GM19438 (cell line): ENCODE measurements around the gene RESP18.
A peak's percentile ranks its signal among the peaks of the same experiment; 100 is the strongest.

ENCODE experiments used
- ATAC-seq: cut with Tn5 transposase; IDR thresholded peaks from one replicate; pipeline ENCODE4 v1.9.1; 2021; ENCODE audit warnings: low read depth; ENCODE audit not compliant: unreplicated experiment

Gene RESP18

DNA sequence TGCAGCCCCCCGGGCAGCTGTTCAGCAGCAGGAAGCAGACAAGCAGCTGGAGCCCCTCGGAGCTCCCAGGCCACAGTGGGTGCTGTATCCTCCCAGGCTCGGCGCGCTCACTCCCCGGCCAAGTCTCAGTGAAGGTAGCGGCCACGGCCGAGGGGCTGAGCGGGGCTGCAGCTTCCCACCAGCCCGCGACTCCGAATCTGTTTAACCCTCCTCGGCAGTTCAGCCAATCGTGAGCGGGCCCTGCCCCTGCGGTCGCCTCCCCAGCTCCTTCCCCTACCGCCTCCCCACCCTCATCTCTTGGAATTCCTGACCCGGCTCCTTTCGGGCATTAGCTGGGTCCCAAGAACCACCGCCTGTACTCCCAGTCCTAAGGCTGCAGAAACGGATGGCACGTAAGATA is at the start of gene RESP18:
RESP18 (minus strand) TSS at position 203 of the 400 bp plus-strand sequence.
- ATAC-seq, result no peak

GRCh38 chr2:219381448-219381847 is 48.9 kb upstream of the RESP18 start:
- ATAC-seq, result no peak

GRCh38 chr2:219380926-219381325 is 48.4 kb upstream of the RESP18 start:
- no peak for ATAC-seq

DNA sequence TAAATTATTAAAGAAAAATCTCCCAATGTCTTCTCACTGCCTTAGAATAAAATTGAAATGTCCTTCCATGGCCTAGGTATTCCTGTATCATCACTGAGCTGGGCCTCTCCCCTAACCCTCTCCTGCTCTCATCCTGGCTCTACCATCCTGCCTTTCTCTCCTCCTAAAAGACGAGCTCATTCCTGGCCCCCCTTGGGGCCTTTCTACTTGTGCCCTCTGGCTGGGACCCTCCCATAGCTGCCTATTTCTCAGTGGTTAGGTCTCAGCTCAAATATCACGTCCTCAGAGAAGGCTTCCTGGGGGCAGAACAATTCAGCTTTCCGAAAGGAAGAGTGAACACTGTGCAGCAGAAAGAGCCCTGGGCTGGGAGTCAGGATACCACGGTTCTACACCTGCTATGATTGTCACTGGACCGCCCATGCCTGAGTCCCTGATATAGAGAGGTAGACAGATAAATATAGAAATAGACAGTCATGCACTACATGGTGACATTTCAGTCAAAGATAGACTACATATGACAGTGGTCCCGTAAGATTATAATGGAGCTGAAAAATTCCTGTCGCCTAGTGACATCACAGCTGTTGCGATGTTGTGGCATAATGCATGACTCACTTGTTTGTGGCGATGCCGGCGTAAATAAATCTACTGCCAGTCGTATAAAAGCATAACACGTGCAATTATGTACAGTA is 45.8 kb upstream of the RESP18 start:
- no peak for ATAC-seq

- ATAC-seq, result no peak
These were observed 36.9 kb upstream of the RESP18 start for GRCh38 chr2:219369447-219369861.

- no peak for ATAC-seq
These were observed 36.2 kb upstream of the RESP18 start for GRCh38 chr2:219368690-219369191.

DNA sequence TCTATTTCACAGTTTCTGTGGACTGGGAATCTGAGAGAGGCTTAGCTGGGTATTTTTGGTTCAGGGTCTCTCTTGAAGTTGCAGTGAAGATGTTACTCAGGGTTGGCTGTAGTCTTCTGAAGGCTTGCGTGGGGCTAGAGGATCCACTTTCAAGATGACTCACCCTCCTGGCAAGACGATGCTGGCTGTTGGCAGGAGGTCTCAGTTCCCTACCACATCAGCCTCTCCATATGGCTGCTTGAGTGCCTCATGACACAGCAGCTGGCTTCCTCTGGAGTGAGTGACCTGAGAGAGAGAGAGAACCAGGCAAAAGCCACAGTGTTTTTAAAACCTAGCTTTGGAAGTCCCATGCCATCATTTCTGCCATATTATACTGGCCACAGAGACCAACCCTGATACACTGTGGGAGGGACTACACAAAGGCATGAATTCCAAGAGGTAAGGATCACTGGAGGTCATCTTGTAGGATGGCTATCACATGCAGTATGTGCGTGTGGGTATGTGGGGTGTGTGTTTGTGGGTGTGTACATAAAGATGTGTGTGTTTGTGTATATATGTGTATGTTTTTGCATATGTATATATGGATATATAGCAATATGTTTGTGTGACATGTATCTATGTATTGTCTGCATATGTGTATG is 30.1 kb upstream of the RESP18 start:
- peak; percentile 83 for ATAC-seq

DNA sequence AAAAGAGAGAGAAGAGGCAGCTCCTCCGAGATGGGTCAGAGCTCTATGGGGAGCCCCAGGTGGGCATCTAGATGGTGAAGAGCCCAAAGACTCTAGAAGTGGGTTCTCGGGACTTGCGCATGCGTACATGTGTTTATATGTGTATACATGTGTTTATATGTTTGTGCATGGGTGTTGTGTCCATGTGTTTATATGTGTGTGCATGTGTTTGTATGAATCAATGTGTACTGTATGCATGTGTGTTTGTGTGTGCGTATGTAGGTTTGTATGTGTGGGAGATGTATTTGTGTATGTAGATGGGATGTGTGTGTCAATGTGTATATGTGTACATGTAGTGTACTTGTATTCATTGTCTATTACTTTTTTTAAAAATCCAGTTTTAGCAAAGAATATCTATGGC is 29.5 kb upstream of the RESP18 start:
- ATAC-seq, result no peak

GRCh38 chr2:219358170-219359075 is 25.9 kb upstream of the RESP18 start:
- no peak for ATAC-seq

DNA sequence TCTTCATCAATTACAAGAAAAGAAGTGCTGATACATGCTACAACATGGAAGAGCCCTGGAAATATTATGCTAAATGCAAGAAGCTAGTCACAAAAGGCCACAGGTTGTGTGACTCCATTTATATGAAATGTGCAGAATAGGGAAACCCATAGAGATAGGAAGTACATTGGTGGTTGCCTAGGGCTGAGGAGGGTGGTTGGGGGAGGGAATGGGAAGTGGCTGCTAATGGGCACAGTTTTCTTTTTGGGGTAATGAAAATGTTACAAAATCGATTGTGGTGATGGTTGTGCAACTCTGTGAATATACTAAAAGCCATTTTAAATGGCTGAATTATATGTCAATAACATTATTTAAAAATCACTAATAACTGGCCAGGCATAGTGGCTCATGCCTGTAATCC is 24.3 kb upstream of the RESP18 start:
- ATAC-seq, result no peak

GRCh38 chr2:219354582-219354981 is 22.0 kb upstream of the RESP18 start:
- ATAC-seq, result no peak

DNA sequence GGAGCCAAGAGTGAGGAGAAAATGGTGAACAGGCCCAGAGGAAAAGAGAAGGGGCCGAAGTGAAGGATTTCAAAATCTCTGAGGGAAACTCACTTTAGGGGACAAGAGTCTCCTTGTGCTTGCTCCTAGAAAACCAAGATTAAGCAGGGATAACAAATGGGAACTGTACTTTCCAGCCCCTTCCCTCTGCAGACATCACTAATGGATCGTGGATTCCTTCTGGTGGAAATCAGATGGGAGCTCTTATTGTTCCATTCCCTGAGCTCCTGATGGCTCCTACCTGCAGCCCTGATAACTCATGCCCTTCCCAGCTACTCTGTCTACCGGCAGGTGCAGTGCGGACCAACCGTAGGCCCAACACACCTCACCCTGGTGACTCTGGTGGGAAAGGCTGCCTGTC is 20.6 kb upstream of the RESP18 start:
- no peak for ATAC-seq

- ATAC-seq, result no peak
These were observed 20.0 kb upstream of the RESP18 start for GRCh38 chr2:219352448-219353023.

DNA sequence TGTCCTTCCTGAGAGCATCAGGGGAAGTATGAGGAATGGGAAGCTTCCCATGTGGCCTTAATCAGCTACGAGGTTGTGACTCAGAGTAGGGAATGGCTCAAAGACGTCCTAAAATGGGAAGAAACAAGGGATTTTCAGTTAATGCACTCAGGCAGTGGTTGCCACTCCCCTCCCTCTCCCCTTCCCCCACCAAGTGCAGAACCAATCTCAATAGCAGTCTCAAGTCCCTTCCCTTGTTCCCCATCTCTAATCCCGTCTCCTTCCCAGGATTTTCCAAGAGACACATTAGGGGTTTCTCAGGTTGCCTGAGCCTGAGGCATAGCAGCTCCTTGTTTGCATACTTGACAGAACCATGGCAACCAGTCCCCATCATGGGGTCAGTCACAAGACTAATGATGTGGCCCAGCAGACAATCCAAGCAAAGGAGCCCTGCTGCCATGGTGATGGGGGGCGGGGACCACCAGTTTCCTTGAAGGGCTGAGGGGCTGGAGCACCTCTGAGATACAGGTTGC is 18.2 kb upstream of the RESP18 start:
- no peak for ATAC-seq

DNA sequence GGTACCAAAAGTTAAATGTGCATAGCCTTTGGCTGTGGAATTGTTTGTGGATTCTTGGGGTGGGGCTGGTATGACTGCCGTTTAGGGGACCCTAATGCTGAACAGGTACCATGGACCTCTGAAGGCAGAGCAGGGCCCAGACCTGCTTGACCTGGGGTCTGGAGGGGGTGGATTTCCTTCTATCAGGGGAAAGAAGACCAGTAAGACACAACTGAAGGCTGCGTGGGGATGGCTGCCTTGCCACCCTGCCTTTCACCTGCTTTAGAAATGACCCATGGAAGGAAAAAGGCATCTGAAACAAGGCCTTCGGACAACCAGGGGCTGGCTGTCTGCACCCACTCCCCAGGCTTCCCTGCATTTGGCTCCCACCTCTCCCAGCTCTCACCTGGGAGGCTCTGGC is 17.7 kb upstream of the RESP18 start:
- no peak for ATAC-seq

DNA sequence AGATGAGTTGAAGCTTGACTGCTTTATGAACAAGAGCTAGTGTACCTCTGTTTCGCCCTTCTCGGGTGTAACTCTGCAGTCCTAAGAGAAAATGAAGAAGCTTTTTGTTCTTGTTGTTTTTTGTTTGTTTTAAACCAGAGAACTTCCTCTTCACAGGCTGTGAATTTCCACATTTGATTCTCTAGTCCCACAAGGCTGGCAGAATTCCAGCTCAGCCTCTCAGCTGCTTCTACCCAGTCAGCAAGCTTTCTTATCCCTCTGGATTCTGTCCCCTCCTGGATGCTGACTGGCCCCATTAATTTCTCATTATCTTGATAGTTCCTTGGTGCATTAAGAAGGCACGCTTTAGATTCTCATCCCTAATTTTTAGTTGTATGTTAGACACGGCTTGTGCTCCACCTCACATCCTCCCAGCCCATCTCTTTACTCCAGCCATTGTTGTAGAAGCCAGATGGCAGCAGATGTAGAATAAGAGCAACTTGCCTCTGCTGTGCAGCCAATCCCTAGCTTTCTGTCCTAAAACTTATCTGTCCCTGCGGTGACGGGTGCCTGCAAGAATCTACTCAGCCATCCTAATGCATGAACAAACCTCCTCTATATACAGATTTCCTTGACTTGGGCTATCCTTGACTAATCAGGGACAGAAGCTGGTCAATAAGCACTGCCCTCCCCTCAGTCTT is 12.3 kb upstream of the RESP18 start:
- ATAC-seq, result no peak

DNA sequence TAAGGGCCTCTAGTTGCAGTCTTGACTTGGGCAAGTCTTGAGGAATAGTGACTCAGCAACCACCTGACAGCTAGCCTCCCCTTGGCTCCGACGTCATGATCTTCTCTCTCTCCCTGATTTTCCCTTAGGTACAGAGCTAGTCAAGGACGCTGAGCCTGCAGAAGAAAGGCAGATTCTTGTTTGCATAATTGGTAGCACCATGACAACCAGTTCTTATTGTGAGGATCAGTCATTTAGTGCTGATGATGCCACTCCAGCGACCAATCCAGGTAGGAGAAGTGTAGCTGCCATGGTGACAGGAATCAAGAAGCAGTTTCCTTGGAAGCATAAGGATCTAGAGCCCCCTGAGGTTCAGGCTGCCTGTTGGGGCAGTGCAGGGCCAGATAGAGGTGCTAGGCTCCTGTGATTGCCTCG is 2.8 kb upstream of the RESP18 start:
- no peak for ATAC-seq

- no peak for ATAC-seq
These were observed 1.5 kb upstream of the RESP18 start for GRCh38 chr2:219334076-219334475.

- ATAC-seq, result no peak
These were observed 857 bp downstream of the RESP18 start for GRCh38 chr2:219331560-219332213.

DNA sequence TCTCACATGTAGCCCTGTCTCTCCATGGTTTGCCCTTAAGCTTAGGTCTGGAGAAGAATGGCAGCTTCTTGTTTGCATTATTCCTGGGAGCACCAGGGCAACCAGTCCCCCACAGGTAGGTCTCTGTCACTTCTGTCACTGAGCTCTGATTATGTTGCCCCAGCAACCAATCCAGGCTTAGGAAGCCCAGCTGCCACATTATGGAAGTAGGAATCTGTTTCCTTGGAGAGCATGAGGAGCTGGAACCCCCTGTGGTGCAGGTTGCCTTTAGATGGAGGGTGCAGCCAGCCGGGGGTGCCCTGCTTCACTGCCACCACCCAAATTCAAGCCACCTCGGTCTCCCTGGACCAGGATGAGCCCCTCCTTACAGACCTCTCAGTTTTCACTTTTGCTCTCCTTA is 4.8 kb downstream of the RESP18 start:
- no peak for ATAC-seq
